GM12878 (cell line): ENCODE data around the gene DKK3.

Experiments
- SIN3A ChIP-seq: IDR thresholded peaks from 2 replicates; pipeline ENCODE4 v1.6.1; 2012; ENCODE audit warnings: low read depth, low read length, improper control_type of control experiment
- TAF1 ChIP-seq: IDR thresholded peaks from 2 replicates; pipeline ENCODE4 v1.6.1; 2011; ENCODE audit warnings: mild to moderate bottlenecking, low read depth, low read length, borderline replicate concordance
- ZNF207 ChIP-seq: fragments of 450-650 bp; IDR thresholded peaks from 2 replicates; pipeline ENCODE4 v1.6.1; 2014; ENCODE audit warnings: antibody characterized with exemption, mild to moderate bottlenecking, borderline replicate concordance

- no peak for TF ChIP-seq SIN3A
- no peak for TF ChIP-seq ZNF207
- no peak for TF ChIP-seq TAF1
Observed at GRCh38 chr11:12031856-12032544, 23.6 kb upstream of the DKK3 start.
